ENCODE data around the gene EBF4. TPM values are rescaled to one million over a fixed set of nuclear protein-coding genes. Genes with fewer than 3 reads are reported as not detected.
"Not testable (repeated sequence)": the region's sequence is repeated elsewhere in the genome, so short reads cannot be mapped to it uniquely, and the experiment has no call there.

EBF4 gene
- total and polyA plus RNA-seq, 2 donors (not counting 1 experiment from before 2014, with no cell fraction given), result 0.81 to 5.0 TPM

DNA sequence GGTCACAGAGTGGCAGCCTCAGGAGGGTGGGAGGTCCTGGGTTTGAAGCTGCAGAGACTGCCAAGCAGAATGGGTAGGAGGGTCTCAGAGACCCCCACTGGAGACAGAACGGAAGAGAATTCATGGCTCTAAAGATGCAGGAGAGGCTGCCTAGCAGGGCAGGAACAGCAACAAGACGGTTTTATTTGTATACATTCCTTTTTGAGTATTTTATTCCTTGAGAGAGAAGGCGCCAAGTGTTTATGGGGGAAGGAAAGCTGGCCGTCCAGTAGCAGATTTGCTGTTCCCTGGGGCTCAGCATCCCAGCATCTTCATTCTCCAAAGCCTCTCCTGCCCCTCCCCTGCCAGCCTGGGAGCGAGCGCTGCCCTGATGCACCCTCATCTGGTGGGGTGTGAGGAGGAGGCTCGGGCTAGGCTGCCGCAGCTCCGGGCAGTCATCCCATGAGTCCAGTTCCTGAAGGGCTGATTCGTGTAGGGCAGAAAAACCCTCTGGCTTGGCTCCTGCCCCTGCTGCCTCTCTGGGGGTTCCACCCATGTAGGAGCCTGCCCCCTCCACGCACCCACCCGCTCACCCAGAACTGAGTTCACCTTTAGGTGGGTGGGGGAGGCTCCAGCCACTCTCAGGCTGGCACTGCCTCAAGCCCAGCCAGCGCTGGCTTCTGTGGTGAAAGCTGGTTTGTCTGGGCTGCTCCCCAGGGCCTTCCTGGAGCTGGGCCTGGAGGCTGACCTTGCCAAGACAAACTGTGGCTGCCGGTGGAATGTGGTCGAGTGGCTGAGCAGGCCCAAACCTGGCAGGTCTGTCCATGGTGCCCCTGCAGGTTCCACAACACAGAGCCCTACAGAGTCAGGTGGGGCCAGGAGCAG, 75.4 kb downstream of the EBF4 start:
- Histone ChIP-seq H3K27ac (ENCODE audit: low read length in 2 of 2) (no peak overlapping the region), H3K27me3 (replicated peaks in 1 of 4; ENCODE audit: control extremely low read depth in 1 of 4, control insufficient read depth in 3 of 4, insufficient read depth in 4 of 4, low read length in 3 of 4) (peaks cover 0 to 15% (median 0%) of the 10 kb centered on the region in 4 experiments), H3K79me2 (ENCODE audit: control insufficient read depth, insufficient read depth, low read length) (no peaks in the 10 kb centered on the region), H3K9me3 (ENCODE audit: control extremely low read depth in 1 of 3, control insufficient read depth in 2 of 3, insufficient read depth in 1 of 3, low read length in 2 of 3) (no peaks in the 10 kb centered on the region), H3K4me3 (ENCODE audit: control extremely low read depth in 1 of 5, extremely low read depth in 1 of 5, insufficient read depth in 1 of 5, low read depth in 2 of 5, low read length in 4 of 5) (no peak overlapping the region), H2AFZ (ENCODE audit: insufficient read depth, low read depth, low read length, poor library complexity, severe bottlenecking) (no peak overlapping the region), H4K20me1 (ENCODE audit: control insufficient read depth, insufficient read depth, low read length, poor library complexity, severe bottlenecking) (no peaks in the 10 kb centered on the region), H3K36me3 (replicated peaks in 1 of 2; ENCODE audit: control extremely low read depth in 1 of 2, control insufficient read depth in 1 of 2, extremely low read depth in 1 of 2, insufficient read depth in 2 of 2, low read length in 1 of 2) (no peaks in the 10 kb centered on the region), H3K9ac (ENCODE audit: low read length) (no peak overlapping the region), H3K4me1 (ENCODE audit: control insufficient read depth in 2 of 2, insufficient read depth in 2 of 2, low read length in 2 of 2) (no peaks in the 10 kb centered on the region), H3K4me2 (replicated peaks; ENCODE audit: low read depth, low read length, poor library complexity, severe bottlenecking) (no peak overlapping the region)
- 89% methylated on average over 8 of the region's 15 CpGs for WGBS (ENCODE audit: insufficient coverage)
- DNase-seq, result no peak
- Mint-ChIP-seq H3K4me1 (no peaks in the 10 kb centered on the region), H3K9me3 (ENCODE audit: insufficient read depth) (no peaks in the 10 kb centered on the region), H3K27ac (no peak overlapping the region), H3K27me3 (peaks cover 38% of the 10 kb centered on the region), H3K4me3 (no peak overlapping the region)
- TF ChIP-seq, protein P1, sequence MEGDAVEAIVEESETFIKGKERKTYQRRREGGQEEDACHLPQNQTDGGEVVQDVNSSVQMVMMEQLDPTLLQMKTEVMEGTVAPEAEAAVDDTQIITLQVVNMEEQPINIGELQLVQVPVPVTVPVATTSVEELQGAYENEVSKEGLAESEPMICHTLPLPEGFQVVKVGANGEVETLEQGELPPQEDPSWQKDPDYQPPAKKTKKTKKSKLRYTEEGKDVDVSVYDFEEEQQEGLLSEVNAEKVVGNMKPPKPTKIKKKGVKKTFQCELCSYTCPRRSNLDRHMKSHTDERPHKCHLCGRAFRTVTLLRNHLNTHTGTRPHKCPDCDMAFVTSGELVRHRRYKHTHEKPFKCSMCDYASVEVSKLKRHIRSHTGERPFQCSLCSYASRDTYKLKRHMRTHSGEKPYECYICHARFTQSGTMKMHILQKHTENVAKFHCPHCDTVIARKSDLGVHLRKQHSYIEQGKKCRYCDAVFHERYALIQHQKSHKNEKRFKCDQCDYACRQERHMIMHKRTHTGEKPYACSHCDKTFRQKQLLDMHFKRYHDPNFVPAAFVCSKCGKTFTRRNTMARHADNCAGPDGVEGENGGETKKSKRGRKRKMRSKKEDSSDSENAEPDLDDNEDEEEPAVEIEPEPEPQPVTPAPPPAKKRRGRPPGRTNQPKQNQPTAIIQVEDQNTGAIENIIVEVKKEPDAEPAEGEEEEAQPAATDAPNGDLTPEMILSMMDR (IDR thresholded peaks at IDR 0.05), result no peak
- no peak for TF ChIP-seq EZH2 (IDR thresholded peaks at IDR 0.05; ENCODE audit: borderline replicate concordance, insufficient read depth, low read depth, low read length, poor library complexity, severe bottlenecking)
- ChIA-PET CTCF (no interaction called here), POLR2A (no interaction called here)
- intact Hi-C loops (cut with micrococcal nuclease), result no loop called here
- ATAC-seq (ENCODE audit: low read depth), result no peak

DNA sequence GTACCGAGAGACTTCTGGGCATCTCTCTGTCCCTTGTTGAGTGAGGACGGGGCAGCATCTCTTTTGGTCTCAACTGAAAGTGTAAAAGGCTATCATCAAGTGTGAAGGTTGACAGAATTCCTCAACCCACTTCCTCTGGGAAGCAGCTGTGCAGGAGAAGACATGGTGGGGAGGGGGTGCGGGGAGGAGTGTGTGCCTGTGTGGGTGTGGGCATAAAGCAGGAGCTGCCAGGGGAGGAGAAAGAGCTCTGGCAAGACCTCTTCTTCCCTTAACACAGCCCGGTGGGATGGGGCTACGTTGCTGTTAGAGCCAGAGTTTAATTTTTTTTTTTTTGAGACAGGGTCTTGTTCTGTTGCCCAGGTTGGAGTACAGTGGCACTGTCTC, 76.0 kb downstream of the EBF4 start:
- no peaks in the 10 kb centered on the region for H3K9me3 Mint-ChIP-seq (ENCODE audit: insufficient read depth)
- ATAC-seq (ENCODE audit: low read depth) (no peak), DNase-seq (no peak)
- TF ChIP-seq, protein P1 (IDR thresholded peaks at IDR 0.05), result no peak
- TF ChIP-seq EZH2 (IDR thresholded peaks at IDR 0.05; ENCODE audit: borderline replicate concordance, insufficient read depth, low read depth, low read length, poor library complexity, severe bottlenecking), result no peak
- no peak overlapping the region for H3K27ac ChIP-seq (ENCODE audit: low read length in 2 of 2)
- H3K79me2 ChIP-seq (ENCODE audit: control insufficient read depth, insufficient read depth, low read length), result no peaks in the 10 kb centered on the region
- no peaks in the 10 kb centered on the region for H3K36me3 ChIP-seq (replicated peaks in 1 of 2; ENCODE audit: control extremely low read depth in 1 of 2, control insufficient read depth in 1 of 2, extremely low read depth in 1 of 2, insufficient read depth in 2 of 2, low read length in 1 of 2)
- peaks cover 0 to 15% (median 0%) of the 10 kb centered on the region in 4 experiments for H3K27me3 ChIP-seq (replicated peaks in 1 of 4; ENCODE audit: control extremely low read depth in 1 of 4, control insufficient read depth in 3 of 4, insufficient read depth in 4 of 4, low read length in 3 of 4)
- H3K9me3 ChIP-seq (ENCODE audit: control extremely low read depth in 1 of 3, control insufficient read depth in 2 of 3, insufficient read depth in 1 of 3, low read length in 2 of 3), result no peaks in the 10 kb centered on the region
- ChIA-PET CTCF (no interaction called here), POLR2A (no interaction called here)
- intact Hi-C loops (cut with micrococcal nuclease), result no loop called here
- 78% methylated on average over 4 of the region's 5 CpGs for WGBS (ENCODE audit: insufficient coverage)
- no peak overlapping the region for H3K9ac ChIP-seq (ENCODE audit: low read length)
- no peaks in the 10 kb centered on the region for H4K20me1 ChIP-seq (ENCODE audit: control insufficient read depth, insufficient read depth, low read length, poor library complexity, severe bottlenecking)
- H3K4me3 ChIP-seq (ENCODE audit: control extremely low read depth in 1 of 5, extremely low read depth in 1 of 5, insufficient read depth in 1 of 5, low read depth in 2 of 5, low read length in 4 of 5), result no peak overlapping the region
- H3K27ac Mint-ChIP-seq, result no peak overlapping the region
- H3K4me1 Mint-ChIP-seq, result no peaks in the 10 kb centered on the region
- peaks cover 39% of the 10 kb centered on the region for H3K27me3 Mint-ChIP-seq
- H3K4me1 ChIP-seq (ENCODE audit: control insufficient read depth in 2 of 2, insufficient read depth in 2 of 2, low read length in 2 of 2), result no peaks in the 10 kb centered on the region
- H2AFZ ChIP-seq (ENCODE audit: insufficient read depth, low read depth, low read length, poor library complexity, severe bottlenecking), result no peak overlapping the region
- H3K4me3 Mint-ChIP-seq, result no peak overlapping the region
- H3K4me2 ChIP-seq (replicated peaks; ENCODE audit: low read depth, low read length, poor library complexity, severe bottlenecking), result no peak overlapping the region

- H3K9me3 ChIP-seq (ENCODE audit: control extremely low read depth in 1 of 3, control insufficient read depth in 2 of 3, insufficient read depth in 1 of 3, low read length in 2 of 3); H3K27ac Mint-ChIP-seq; H3K9me3 Mint-ChIP-seq (ENCODE audit: insufficient read depth); H3K4me1 Mint-ChIP-seq; H3K79me2 ChIP-seq (ENCODE audit: control insufficient read depth, insufficient read depth, low read length); H2AFZ ChIP-seq (ENCODE audit: insufficient read depth, low read depth, low read length, poor library complexity, severe bottlenecking); H3K9ac ChIP-seq (ENCODE audit: low read length); ATAC-seq (ENCODE audit: low read depth); POLR2A ChIA-PET; H3K27ac ChIP-seq (ENCODE audit: low read length in 2 of 2); H3K36me3 ChIP-seq (replicated peaks in 1 of 2; ENCODE audit: control extremely low read depth in 1 of 2, control insufficient read depth in 1 of 2, extremely low read depth in 1 of 2, insufficient read depth in 2 of 2, low read length in 1 of 2); H4K20me1 ChIP-seq (ENCODE audit: control insufficient read depth, insufficient read depth, low read length, poor library complexity, severe bottlenecking); intact Hi-C loops (cut with micrococcal nuclease); CTCF ChIA-PET; H3K4me3 ChIP-seq (ENCODE audit: control extremely low read depth in 1 of 5, extremely low read depth in 1 of 5, insufficient read depth in 1 of 5, low read depth in 2 of 5, low read length in 4 of 5); H3K4me2 ChIP-seq (replicated peaks; ENCODE audit: low read depth, low read length, poor library complexity, severe bottlenecking); H3K4me1 ChIP-seq (ENCODE audit: control insufficient read depth in 2 of 2, insufficient read depth in 2 of 2, low read length in 2 of 2); H3K4me3 Mint-ChIP-seq; DNase-seq: not testable (repeated sequence)
- 93% methylated on average over 10 of the region's 12 CpGs for WGBS (ENCODE audit: insufficient coverage)
- peaks cover 0 to 15% (median 0%) of the 10 kb centered on the region in 4 experiments for H3K27me3 ChIP-seq (replicated peaks in 1 of 4; ENCODE audit: control extremely low read depth in 1 of 4, control insufficient read depth in 3 of 4, insufficient read depth in 4 of 4, low read length in 3 of 4)
- H3K27me3 Mint-ChIP-seq, result peaks cover 40% of the 10 kb centered on the region
These were observed 77.5 kb downstream of the EBF4 start for GRCh38 chr20:2770091-2770490.
